ENCODE measurements around the gene CASKIN1. TPM values are rescaled to one million over a fixed set of nuclear protein-coding genes. Genes with fewer than 3 reads are reported as not detected.

The CASKIN1 gene
- total RNA-seq, 1 donor: under 0.01 TPM

DNA sequence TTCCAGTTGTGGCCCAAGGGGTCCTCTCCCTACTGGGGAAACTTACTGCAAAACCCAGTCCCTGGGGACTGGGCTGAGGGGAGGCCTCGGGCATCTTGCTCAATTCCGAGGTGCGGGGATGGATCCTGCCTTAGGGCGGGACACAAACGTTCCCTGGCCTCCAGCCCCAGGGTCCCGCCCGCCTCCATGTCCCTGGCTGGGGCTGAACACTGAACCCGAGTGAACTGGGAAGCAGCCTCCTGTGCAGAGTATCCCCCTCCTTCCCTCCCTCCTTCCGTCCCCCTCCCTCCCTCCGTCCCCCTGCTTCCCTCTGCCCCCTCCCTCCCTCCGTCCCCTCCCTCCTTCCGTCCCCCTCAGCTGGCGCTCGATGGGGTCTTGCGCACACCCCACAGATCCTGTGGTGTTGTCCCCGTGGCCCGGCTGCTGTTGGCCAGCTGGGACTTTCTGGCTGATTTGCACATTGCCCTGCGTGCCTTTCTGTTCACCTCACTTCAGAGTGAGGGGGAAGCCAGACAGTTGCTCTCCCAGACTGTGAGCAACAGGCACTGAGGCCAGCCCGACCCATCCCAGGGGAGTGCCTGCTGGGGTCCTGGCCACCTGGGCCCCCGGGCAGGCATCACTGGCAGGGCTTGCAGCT, 35.4 kb downstream of the CASKIN1 start:
- no peak for DNase-seq (ENCODE audit: low read depth in 2 of 3, low spot score in 2 of 3)

DNA sequence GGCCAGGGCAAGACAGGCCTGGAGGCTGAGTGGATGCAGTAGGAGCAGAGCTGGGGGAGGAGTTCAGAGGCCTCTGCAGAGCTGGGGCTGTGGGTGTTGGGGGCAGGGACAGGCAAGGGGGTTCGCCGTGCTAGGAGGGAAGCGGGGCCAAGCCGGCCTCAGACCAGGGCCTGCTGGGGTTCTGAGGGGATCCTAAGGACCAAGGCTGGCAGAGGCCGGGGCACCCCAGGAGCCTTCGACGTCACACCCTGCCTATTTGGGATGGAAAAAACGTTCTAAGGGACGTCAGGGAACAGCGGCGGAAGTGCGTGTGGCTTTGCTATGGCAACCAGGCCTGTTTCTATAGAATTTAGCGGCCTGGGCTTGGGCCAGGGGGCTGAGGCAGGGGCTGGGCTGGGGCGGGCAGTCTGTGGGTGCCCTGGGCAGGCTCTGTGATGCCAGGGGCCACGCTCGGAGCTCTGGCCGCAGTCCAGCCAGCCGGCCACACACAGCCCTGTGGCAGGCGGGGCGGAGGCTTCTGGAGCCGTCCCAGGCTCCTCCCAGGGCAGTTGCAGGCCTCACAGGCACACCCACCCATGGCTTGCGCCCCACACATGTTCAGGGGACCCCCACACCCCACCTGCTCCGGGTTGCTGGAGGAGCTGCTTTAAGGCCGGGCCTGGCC, 37.1 kb downstream of the CASKIN1 start:
- no peak for DNase-seq (ENCODE audit: low read depth in 2 of 3, low spot score in 2 of 3)

DNA sequence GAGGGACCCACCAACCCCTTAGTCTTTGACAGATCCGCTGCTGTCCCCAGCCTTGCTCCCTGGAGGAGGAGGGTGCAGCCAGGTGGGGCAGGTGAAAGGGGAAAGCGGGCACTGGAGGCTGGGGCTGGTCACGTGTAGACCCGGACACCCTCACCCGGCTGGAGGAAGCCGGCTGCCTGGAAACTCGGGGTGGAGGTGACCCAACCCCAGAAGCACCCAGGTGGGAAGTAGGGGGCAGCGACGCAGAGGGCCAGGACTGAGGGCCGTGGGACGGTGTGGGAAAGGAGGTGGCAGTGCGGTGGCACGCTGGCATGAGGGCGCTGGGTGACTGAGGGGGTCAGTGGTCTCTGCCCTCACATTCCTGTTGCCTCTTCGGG, 38.2 kb downstream of the CASKIN1 start:
- DNase-seq (ENCODE audit: low read depth in 2 of 3, low spot score in 2 of 3): no peak

DNA sequence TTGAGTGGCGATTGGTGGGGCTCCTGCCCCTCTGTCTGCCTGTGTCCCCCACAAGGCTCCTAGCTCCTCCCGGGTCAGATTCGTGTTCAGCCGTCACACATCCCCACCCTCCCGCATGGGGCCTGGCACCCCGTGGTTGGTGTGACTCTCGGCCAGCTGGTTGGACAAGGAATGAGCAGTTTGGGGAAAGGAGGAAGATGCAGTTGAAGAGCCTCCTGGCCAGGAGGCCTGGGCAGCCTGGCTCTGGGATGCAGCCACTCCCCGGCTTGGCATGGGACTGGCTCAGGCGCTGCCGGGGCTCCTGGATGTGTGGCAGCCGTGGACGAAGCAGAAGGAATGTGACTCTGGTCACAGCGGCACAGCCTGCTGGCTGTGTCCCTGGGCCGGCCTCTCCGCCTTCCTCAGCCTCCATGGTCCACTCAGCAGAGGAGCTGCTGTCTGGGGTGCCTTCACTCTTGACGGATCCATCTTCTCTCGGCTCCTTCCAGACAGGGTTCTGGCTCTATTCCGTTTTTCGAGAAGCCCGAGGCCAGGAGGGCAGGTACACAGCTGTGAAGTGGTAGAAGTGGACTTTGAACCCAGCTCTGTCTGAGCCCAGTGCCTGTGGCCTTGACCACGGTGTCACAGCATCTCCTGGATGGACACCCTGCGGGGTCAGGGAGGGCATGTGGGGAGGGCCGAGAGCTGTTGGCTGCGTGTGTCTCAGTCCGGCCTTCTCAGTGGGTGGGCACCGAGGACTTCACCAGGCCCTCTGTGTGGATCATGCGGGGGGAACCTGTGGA, 38.7 kb downstream of the CASKIN1 start:
- DNase-seq (ENCODE audit: low read depth in 2 of 3, low spot score in 2 of 3): no peak

DNA sequence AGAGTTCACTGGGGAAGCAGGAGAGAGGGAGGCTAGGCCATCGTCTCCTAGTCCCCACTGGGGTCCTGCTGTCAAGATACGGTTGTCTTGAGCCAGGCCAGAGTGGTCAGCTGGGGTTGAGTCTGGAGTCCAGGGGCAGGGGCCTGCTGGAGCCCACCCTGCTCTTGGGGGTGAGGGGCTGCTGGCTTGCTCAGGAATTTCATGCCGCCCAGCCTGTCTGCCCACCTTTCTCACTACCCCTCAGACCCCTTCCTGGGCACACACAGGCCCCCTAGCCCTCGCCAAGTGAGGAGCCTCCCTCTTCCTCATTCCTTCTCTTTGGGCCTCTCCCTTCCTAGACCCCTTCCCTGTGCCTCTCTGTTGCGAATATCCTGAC, 39.6 kb downstream of the CASKIN1 start:
- DNase-seq (ENCODE audit: low read depth in 2 of 3, low spot score in 2 of 3): no peak

DNA sequence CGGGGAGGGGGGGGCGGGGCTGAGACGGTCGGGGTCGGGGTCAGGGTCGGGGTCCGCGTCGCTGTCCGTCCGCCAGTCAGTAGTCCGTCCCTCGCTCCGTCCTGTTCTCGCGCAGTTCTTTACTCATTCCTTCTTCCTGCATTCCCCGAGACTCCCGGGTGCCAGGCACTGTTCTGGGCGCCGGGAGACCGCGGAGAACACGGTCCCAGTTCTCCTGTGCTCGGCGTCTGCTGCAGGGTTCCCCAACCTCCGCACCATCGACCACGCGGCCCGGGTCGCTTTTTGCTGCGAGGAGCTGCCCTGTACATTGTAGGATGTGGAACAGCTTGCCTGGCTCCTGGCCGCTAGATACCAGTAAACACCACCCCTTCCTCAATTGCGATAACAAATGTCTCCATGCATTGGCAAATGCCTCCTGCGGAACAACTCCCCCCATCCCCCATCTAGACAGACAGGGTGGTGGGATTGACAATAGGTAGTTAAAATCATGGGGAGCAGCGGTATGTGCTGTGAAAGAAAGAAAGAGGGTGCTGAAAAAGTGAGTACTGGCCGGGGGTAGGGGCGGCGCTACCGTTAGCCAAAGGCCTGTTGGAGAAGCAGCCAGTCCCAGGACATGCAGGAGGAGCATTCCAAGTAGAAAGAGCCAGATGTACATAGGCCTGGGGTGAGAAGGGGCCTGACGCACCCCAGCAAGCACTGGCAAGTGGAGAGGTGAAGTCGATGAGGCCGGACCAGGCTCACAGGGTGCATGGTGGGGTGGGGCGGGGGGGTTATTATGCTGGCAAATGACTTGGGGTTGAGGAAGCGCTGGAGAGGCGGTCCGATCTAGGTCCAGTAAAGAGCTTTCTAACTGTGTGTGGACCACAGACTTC, 40.2 kb downstream of the CASKIN1 start:
- DNase-seq (ENCODE audit: low read depth in 2 of 3, low spot score in 2 of 3): peak in 1 of 3 donors; percentile 26

DNA sequence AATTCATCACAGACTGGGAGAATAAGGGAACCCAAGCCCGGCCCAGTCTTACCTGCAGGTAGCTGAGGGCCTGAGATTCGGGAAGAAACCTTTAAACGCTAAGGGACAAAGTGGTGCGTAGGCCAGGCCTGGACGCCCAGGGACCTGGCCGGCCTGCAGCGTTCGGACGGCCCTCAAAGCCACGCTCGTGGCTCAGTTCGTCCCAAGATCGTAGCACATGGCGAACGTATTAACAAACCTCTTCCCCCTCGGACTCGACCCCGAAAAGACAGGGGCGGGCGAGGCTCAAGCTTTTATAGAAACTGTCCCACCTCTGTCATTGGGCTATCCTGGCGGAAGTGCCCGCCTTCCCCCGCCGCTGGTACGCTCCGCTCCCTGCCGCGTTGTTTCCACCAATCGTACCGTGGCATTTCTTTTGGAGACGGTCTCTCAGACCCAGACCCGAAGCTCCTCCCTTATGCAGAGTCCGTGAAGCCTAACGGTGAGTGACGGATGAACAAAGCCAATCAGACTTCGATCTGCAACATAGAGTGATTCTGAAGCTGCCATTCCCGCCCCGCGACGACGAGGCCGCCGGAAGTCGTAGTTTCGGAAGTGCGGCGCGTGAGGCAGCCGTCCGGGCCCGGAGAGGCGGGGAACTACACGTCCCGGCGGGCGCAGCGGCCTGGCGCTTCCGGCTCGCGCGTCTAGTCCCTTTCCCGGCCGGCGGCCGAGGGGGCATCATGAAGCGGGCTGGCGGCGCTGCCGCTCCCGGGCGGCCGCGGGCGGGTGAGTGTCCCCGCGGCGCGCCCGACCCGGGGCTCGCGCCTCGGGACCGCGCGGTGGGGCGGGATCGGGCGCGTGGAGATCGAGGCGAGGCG, 41.1 kb downstream of the CASKIN1 start, which contains the start of gene TRAF7:
Gene TRAF7 (plus strand): TSS at position 692 of the 860 bp plus-strand sequence. CDS start 8,139 bp downstream, outside the sequence.
- DNase-seq (ENCODE audit: low read depth in 2 of 3, low spot score in 2 of 3): peak; percentile 94 to 100 (median 100)

DNA sequence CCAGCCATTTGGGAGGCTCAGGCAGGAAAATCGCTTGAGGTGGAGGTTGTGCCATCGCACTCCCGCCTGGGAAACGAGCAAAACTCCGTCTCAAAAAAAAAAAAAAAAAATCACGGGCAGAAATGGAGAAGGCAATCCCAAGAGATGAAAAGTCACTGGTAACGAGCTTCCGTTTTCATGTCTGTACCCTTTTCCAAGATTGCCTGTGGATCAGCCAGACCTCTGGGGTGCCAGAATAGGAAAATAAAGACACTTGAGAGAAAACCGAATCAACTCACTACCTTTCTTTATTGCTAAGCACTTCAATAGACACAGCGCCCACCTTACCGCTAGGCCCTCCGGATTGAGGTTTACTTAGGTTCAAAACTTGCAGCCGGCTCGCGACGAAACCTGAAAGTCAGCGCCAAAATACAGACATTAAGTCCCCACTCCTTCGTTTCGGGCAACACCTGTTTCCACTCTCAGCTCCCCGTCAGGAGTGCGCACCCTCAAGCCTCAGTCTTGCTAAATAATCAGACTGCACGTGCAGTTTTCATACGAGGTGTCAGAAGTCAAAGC, 41.8 kb downstream of the CASKIN1 start:
- no peak for DNase-seq (ENCODE audit: low read depth in 2 of 3, low spot score in 2 of 3)

DNA sequence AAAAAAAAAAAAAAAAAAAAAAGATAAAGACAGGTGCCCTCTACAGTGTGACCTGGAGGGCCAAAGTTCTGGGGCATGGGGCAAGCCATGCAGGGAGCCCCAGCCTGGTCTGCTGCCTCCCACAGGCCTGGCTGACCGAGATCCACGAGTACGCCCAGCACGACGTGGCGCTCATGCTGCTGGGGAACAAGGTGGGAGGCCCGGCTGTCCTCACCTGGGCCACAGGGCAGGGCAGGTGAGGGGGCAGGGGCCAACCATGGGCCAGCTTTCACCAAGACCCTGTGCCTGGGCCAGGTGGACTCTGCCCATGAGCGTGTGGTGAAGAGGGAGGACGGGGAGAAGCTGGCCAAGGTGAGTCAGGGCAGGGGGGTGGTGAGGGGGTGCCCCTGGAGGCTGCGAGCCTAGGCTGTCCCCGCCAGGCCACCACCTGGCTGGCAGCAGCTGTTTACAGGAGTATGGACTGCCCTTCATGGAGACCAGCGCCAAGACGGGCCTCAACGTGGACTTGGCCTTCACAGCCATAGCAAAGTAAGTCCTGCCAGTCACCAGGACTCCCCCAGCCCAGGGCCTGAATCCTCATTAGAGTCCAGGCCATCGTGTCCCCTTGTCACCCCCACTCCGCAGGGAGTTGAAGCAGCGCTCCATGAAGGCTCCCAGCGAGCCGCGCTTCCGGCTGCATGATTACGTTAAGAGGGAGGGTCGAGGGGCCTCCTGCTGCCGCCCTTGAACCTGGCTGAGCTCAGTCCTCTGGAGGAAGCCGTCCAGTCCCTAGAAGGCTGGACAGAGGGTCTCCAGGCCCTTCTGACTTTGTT, 43.5 kb downstream of the CASKIN1 start:
- DNase-seq (ENCODE audit: low read depth in 2 of 3, low spot score in 2 of 3): no peak

DNA sequence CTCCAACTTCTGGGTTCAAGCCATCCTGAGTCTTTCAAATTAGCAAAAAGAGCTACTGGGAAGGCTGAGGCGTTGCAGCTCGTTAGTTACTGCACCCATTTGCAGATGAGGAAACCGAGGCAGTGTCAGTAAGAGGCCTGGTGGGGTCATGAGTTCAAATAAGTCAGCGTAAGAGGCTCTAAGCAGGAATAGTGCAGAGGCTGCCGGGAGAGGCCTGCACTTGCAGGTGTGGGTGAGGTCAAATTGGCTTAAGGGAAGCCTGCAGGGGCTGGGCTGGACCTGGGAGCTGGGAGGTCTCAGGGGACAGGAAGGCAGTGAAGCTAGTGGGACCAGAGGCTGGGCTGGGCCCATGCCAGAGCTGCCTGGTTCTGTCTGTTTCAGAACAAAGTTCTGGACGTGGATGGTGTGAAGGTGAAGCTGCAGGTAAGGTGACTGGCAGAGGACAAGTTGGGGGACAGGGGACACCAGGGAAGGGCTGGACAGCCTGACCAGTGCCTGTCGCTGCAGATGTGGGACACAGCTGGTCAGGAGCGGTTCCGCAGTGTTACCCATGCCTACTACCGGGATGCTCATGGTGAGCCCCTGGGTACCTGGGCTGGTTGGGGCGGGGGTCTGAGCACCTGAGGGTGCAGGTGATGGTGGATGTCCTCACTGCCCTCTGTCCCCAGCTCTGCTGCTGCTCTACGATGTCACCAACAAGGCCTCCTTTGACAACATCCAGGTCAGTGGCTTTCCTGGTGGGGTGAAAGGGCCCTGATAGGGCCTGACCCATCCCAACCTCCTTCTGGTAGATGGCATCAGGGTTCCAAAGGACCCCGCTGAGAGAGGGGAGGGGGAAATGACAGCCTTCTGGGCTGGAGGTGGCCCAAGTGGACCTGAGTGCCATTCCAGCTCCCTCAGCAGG, 45.0 kb downstream of the CASKIN1 start:
- DNase-seq (ENCODE audit: low read depth in 2 of 3, low spot score in 2 of 3): no peak

DNA sequence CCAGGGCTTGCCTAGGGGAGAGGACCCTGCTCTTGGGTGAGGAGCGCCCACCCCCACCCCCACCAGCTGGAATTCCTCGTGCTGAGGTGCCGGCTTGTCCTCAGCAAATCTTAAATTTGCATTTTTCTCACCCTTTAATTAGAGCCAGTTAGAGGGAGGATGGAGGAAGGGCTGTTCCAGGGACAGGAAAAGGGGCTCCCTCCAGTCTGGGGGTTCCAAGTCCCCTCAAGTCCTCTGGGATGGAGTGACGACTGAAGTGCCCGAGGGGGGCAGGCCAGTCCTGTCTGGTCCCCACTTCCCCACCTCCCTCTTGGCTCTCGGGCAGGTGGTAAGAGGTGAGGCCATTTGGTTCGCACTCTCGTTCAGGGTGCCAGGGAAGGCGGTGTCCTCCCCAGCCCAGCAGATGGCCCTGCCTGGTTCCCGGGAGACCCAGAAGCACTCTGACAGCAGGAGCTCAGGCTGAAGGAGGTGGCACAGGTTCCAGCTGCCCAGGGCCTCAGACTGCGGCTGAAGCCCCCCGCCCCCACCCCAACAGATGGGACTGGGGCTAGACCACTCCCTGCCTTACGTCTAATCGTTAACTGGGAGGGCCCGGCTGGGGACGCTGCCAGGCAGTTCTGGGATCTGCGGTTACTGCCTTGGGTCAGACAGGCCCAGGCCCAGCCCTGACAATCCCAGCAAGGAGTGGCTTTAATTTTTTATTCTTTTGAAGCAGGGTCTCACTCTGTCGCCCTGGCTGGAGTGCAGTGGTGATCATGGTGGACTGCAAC, 45.8 kb downstream of the CASKIN1 start:
- no peak for DNase-seq (ENCODE audit: low read depth in 2 of 3, low spot score in 2 of 3)

DNA sequence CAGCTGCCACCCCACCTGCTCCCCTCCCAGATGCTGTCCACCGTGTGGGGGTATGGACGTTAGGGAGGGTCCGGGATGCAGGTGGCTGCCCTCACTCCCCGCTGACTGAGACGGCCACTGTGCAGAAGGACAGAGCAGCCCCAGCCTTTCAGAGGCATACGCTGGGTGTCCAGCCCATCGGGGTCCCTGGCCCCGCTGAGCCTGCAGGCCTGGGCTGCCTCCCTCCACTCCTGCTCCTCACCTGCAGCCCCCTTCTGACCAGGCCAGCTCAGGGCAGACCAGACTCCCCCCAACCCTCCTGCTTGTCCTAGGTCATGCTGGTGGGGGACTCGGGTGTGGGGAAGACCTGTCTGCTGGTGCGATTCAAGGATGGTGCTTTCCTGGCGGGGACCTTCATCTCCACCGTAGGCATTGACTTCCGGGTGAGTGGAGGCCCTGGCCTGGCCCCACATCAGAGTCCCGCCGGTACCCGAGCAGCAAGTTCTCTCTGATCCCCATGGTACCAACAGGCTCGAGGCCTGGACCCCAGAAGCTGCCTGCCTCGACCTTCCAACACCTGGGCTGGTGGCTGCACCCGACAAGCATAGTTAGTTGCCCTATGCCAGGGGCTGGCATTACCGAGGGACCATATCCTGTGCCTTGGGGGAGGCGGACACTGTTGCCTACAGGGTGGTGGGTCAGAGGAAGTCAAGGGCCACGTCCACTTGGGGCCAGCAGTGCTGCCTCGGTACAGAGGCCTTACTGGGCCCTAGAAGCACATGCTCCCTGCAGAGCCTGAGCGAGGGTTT, 46.6 kb downstream of the CASKIN1 start:
- DNase-seq (ENCODE audit: low read depth in 2 of 3, low spot score in 2 of 3): no peak

DNA sequence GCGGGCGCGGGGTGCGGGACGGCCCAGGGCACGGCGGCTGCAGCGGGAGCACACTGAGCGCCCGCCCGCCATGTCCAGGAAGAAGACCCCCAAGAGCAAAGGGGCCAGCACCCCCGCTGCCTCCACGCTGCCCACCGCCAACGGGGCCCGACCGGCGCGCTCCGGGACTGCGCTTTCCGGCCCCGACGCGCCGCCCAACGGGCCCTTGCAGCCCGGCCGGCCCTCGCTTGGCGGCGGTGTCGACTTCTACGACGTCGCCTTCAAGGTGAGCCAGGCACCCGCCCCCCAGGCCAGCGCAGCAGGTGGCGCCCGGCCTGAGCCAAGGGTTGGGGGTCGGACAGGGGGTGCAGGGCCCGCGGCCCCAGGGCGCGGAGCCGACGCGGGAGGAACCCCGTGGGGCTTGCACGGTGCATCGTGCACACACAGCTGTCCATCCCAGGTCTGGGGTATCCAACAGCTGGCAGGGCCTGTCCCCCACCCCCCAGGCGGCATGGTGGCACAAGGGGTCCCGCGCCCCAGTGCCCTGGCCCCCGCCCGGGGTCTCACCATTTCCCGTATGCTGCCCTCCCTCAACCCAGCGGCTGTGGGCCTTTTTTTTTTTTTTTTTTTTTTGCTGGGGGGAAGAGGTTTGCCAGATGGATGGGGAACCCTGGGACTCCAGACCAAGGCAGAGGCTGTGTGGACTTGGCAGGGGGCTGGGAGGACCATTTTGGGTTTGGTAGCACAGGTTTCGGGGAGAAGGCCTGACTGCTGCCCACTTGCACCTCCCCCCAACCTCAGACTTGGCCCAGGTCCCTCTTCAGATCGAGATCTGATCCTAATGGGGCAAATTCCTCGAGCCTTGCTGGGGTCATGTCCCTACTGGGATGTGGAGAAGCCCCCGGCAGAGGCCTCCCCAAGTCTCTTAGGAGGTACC, 47.4 kb downstream of the CASKIN1 start:
- no peak for DNase-seq (ENCODE audit: low read depth in 2 of 3, low spot score in 2 of 3)

DNA sequence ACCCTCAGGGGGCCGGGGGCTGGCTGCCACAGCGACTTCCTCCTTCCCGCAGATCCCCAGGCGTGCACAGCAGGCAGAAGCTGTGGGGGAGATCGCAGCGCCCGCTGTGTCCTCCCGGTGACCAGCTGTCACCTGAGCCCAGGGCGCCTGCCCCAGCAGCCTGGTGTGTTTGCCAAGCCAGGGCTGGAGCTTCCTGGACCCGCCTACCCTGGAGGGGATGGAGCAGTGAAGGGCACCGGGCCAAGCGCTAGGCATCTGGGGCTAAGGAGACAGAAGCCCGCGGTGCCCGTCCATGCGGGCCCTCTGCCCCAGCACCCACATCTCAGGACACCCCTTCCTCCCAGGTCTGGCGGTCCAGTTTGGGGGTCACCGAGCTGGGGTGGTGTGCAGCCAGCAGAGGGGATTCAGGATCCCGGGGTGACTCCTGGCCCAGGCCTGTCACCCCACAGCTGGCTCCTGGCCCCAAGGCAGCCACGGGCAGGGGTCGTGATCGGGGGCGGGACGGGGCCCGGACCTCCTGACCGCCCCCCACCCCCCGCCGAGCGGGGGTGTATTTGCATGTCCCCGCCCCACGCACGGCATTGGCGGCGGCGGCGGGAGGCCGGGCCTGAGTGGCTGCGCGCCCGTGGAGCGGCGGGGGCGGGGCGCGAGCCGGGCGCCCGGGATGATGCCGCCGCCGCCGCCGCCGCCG, 48.3 kb downstream of the CASKIN1 start, which contains the start of gene RAB26:
Gene RAB26 (plus strand): TSS at position 645 of the 691 bp plus-strand sequence. CDS start 159 bp downstream, outside the sequence.
- DNase-seq (ENCODE audit: low read depth in 2 of 3, low spot score in 2 of 3): peak in 2 of 3 donors; percentile 56

All from hematopoietic multipotent progenitor cell (in vitro differentiated cells).